ENCODE measurements around the gene UBE4B.
A peak's percentile ranks its signal among the peaks of the same experiment; 100 is the strongest.
"Not testable (repeated sequence)": the region's sequence is repeated elsewhere in the genome, so short reads cannot be mapped to it uniquely, and the experiment has no call there.

UBE4B gene

GRCh38 chr1:10057343-10057742, 24.6 kb downstream of the UBE4B start:
- ATAC-seq = no peak
- Mint-ChIP-seq H3K4me3 (no peak overlapping the region), H3K36me3 (peaks cover 36% of the 10 kb centered on the region), H3K9me3 (no peaks in the 10 kb centered on the region), H3K27ac (no peak overlapping the region), H3K4me1 (peaks cover 10% of the 10 kb centered on the region), H3K27me3 (no peaks in the 10 kb centered on the region)

DNA sequence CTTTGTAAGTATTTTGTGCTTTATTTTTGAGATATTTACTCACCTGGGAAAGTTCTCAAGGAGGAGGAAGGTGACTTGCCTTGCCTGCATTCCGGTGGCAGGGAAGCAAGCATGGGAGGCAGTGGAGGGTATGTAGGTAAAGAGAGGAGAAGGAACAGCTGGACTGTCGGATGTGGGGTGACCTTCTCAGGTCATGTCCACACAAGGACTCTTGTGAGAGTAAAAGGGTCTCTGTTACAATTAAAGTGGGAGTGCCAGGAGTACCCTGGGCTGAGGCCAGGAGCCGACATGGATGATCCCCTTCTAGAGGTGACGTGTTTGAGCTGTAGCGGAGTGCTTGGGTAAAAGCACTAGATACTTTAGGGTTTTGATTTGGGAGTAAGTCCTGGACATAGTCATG, 25.0 kb downstream of the UBE4B start:
- no peak overlapping the region for H3K4me3 Mint-ChIP-seq

GRCh38 chr1:10059342-10059718, 26.6 kb downstream of the UBE4B start:
- no peak overlapping the region for H3K4me3 Mint-ChIP-seq
- H3K27me3 Mint-ChIP-seq = no peaks in the 10 kb centered on the region
- no peaks in the 10 kb centered on the region for H3K9me3 Mint-ChIP-seq
- peaks cover 44% of the 10 kb centered on the region for H3K36me3 Mint-ChIP-seq
- no peak for ATAC-seq
- no peak overlapping the region for H3K27ac Mint-ChIP-seq
- peaks cover 22% of the 10 kb centered on the region for H3K4me1 Mint-ChIP-seq

More for the DNA sequence above, 25.0 kb downstream of the UBE4B start:
- no peak for ATAC-seq
- H3K27me3 Mint-ChIP-seq = no peaks in the 10 kb centered on the region
- peaks cover 10% of the 10 kb centered on the region for H3K4me1 Mint-ChIP-seq
- H3K27ac Mint-ChIP-seq = no peak overlapping the region
- H3K36me3 Mint-ChIP-seq = peaks cover 32% of the 10 kb centered on the region
- H3K9me3 Mint-ChIP-seq = no peaks in the 10 kb centered on the region

DNA sequence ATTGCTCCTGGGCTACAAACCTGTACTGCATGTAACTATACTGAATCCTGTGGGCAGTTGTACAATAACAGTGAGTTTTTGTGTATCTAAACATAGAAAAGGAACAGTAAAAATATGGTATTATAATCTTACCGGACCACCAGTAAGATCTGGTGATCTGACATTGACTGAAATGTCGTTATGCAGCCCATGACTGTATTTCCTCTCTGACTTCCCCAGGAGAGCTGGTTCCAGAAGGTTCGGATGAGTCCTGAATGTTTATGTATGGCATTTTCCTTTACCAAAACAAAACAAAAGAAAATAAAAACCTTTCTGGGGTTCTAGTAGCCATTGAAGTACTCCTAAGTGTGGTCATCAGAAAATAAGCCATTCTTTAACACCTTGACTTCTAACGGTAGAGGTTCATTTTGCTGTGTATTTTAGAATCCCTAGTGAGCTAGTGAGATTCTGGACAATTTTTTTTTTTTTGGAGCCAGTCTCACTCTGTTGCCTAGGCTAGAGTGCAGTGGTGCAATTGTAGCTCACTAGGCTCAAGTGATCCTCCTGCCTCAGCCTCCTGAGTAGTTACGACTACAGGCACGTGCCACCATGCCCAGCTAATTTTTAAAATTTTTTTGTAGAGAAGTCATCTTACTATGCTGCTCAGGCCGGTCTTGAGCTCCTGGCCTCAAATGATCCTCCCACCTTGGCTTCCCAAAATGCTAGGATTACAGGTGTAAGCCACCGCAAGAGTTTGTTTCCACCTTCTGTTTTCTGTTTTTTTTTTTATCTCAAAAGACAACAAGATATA, 27.7 kb downstream of the UBE4B start:
- peaks cover 47% of the 10 kb centered on the region for H3K36me3 Mint-ChIP-seq
- H3K27me3 Mint-ChIP-seq = no peaks in the 10 kb centered on the region
- no peak overlapping the region for H3K27ac Mint-ChIP-seq
- H3K4me1 Mint-ChIP-seq = peaks cover 31% of the 10 kb centered on the region
- H3K9me3 Mint-ChIP-seq = no peaks in the 10 kb centered on the region
- no peak overlapping the region for H3K4me3 Mint-ChIP-seq
- ATAC-seq = no peak

GRCh38 chr1:10061276-10061675, 28.5 kb downstream of the UBE4B start:
- H3K27me3 Mint-ChIP-seq = no peaks in the 10 kb centered on the region
- no peak overlapping the region for H3K27ac Mint-ChIP-seq
- no peak overlapping the region for H3K4me3 Mint-ChIP-seq
- peaks cover 31% of the 10 kb centered on the region for H3K4me1 Mint-ChIP-seq
- no peak for ATAC-seq
- H3K9me3 Mint-ChIP-seq = no peaks in the 10 kb centered on the region
- peaks cover 46% of the 10 kb centered on the region for H3K36me3 Mint-ChIP-seq

DNA sequence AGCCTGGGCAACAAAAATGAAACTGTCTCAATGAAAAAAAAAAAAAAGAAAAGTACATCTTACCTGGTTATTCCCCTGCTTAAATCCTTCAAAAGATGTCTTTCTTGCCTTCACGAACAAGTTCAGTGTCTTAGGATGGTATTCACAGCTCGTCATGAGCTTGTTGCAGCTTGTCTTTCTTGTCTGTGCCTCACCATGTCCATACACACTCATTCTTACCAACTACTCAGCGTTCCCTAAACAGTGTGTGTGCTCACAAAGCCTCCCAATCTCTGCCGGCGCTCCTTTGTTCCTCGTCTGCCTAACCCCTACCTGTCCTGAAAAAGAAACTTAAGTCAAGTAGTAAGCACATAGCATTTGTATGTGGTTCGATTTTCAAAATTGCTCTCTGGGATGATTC, 31.1 kb downstream of the UBE4B start:
- Mint-ChIP-seq H3K4me1 (peaks cover 27% of the 10 kb centered on the region), H3K9me3 (no peaks in the 10 kb centered on the region), H3K27ac (no peak overlapping the region), H3K4me3 (no peak overlapping the region), H3K27me3 (no peaks in the 10 kb centered on the region), H3K36me3 (peaks cover 32% of the 10 kb centered on the region)
- ATAC-seq = no peak

GRCh38 chr1:10064416-10065343, 31.9 kb downstream of the UBE4B start:
- Mint-ChIP-seq H3K27ac (no peak overlapping the region), H3K27me3 (no peaks in the 10 kb centered on the region), H3K36me3 (peaks cover 24% of the 10 kb centered on the region), H3K4me3 (no peak overlapping the region), H3K9me3 (no peaks in the 10 kb centered on the region), H3K4me1 (peaks cover 27% of the 10 kb centered on the region)
- no peak for ATAC-seq

DNA sequence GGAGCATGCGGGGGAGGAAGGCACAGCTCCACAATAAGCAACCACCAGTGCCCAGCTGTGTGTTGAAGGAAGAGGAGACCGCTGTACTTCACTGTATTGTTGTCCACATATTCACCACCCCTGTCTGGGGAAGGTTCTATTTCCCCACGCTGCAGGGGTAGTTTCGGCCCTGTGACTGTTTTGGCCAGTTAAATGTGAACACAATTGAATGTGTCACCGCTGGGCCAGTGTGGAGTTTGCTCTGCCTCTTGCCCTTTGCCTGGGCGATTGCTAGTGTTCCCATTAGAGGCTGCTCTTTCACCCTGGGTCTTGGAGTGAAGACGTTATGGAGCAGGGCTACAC, 32.6 kb downstream of the UBE4B start:
- no peak overlapping the region for H3K27ac Mint-ChIP-seq
- ATAC-seq = no peak
- peaks cover 27% of the 10 kb centered on the region for H3K4me1 Mint-ChIP-seq
- no peaks in the 10 kb centered on the region for H3K27me3 Mint-ChIP-seq
- H3K4me3 Mint-ChIP-seq = no peak overlapping the region
- H3K9me3 Mint-ChIP-seq = no peaks in the 10 kb centered on the region
- peaks cover 22% of the 10 kb centered on the region for H3K36me3 Mint-ChIP-seq

GRCh38 chr1:10065760-10066159, 33.0 kb downstream of the UBE4B start:
- H3K27ac Mint-ChIP-seq = no peak overlapping the region
- no peak overlapping the region for H3K4me3 Mint-ChIP-seq
- ATAC-seq = no peak

GRCh38 chr1:10068605-10069294, 36.0 kb downstream of the UBE4B start:
- H3K27ac Mint-ChIP-seq = no peak overlapping the region
- no peaks in the 10 kb centered on the region for H3K27me3 Mint-ChIP-seq
- no peak overlapping the region for H3K4me3 Mint-ChIP-seq
- no peaks in the 10 kb centered on the region for H3K9me3 Mint-ChIP-seq
- peaks cover 21% of the 10 kb centered on the region for H3K4me1 Mint-ChIP-seq
- peaks cover 20% of the 10 kb centered on the region for H3K36me3 Mint-ChIP-seq
- no peak for ATAC-seq

More at GRCh38 chr1:10065760-10066159, 33.0 kb downstream of the UBE4B start:
- no peaks in the 10 kb centered on the region for H3K27me3 Mint-ChIP-seq
- peaks cover 22% of the 10 kb centered on the region for H3K36me3 Mint-ChIP-seq
- no peaks in the 10 kb centered on the region for H3K9me3 Mint-ChIP-seq
- H3K4me1 Mint-ChIP-seq = peaks cover 27% of the 10 kb centered on the region

DNA sequence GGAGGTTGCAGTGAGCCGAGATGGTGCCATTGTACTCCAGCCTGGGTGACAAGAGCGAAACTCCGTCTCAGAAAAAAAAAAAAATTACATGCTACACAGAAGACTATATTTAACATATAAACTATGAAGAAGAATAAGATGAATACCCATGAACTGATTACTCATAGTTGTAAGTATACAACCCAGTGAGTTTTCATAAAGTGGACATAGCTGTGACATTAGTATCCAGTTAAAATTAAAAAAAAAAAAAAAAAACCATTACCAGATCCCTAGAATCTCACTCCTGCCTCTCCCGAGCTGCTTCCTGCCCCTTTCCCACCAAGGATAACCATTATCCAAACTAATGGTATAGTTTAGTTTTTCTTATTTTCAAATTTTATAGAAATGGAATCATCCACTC, 37.4 kb downstream of the UBE4B start:
- Mint-ChIP-seq H3K27ac (no peak overlapping the region), H3K4me3 (no peak overlapping the region), H3K9me3 (no peaks in the 10 kb centered on the region), H3K27me3 (no peaks in the 10 kb centered on the region), H3K36me3 (peaks cover 16% of the 10 kb centered on the region), H3K4me1 (peaks cover 19% of the 10 kb centered on the region)
- no peak for ATAC-seq

DNA sequence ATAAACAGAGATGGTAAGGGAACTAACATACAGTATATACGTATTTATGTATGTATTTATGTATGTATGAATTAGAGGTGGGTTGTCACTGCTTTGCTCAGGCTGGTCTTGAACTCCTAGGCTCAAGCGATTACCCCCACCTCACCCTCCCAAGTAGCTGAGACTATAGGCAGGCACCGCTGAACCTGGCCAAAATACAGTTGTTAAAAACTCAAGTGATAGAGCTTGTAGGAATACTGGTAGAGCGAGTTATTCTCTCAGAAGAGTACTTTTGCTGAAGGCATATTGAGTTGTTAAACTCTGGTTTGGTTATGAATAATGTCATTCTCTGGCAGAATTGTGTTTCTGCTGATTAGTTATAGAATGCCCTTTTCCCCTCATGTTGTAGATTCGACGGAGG, 38.9 kb downstream of the UBE4B start:
- Mint-ChIP-seq H3K27ac (no peak overlapping the region), H3K27me3 (no peaks in the 10 kb centered on the region), H3K4me3 (no peak overlapping the region), H3K4me1 (peaks cover 17% of the 10 kb centered on the region), H3K9me3 (no peaks in the 10 kb centered on the region), H3K36me3 (peaks cover 25% of the 10 kb centered on the region)
- no peak for ATAC-seq

DNA sequence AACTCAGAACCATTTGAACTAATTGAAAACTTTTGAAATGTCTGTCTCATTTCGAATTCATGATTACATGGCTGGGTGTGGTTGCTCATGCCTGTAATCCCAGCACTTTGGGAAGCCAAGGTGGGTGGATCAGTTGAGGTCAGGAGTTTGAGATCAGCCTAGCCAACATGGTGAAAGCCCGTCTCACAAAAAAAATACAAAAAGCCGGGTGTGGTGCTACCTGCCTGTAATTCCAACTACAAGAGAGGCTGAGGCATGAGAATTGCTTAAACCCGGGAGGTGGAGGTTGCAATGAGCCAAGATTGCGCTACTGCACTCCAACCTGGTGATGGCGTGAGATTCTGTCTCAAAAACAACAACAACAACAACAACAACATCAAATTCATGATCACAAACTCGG, 40.6 kb downstream of the UBE4B start:
- H3K27ac Mint-ChIP-seq, ATAC-seq, H3K9me3 Mint-ChIP-seq, H3K27me3 Mint-ChIP-seq, H3K4me3 Mint-ChIP-seq: not testable (repeated sequence)
- Mint-ChIP-seq H3K36me3 (peaks cover 37% of the 10 kb centered on the region), H3K4me1 (peaks cover 12% of the 10 kb centered on the region)

GRCh38 chr1:10074059-10074851, 41.5 kb downstream of the UBE4B start:
- Mint-ChIP-seq H3K36me3 (peaks cover 37% of the 10 kb centered on the region), H3K27ac (peak overlapping the region; percentile 10), H3K9me3 (no peaks in the 10 kb centered on the region), H3K4me3 (no peak overlapping the region), H3K4me1 (peaks cover 12% of the 10 kb centered on the region), H3K27me3 (no peaks in the 10 kb centered on the region)
- ATAC-seq = peak; percentile 92
